SK-N-SH treated with all-trans-retinoic acid at 6 μM for 48 hours (cell line): Measurements from ENCODE around the gene IFRD2.

ENCODE experiments used
- ATAC-seq: fragments of 200-7000 bp; cut with Tn5 transposase; 3 replicates; pipeline ENCODE4 v1.9.1; 2020; ENCODE audit warnings: mild to moderate bottlenecking, moderate library complexity
- ARNTL ChIP-seq: fragments of 450-650 bp; formaldehyde crosslinking; IDR thresholded peaks from 2 replicates; pipeline ENCODE4 v1.5.0; 2020; ENCODE audit warnings: low read depth, mild to moderate bottlenecking, moderate library complexity, borderline replicate concordance
- CSDC2 ChIP-seq: fragments of 250-450 bp; sonication (Bioruptor Pico); IDR thresholded peaks from 2 replicates; pipeline ENCODE4 v1.5.0; 2020; ENCODE audit warnings: mild to moderate bottlenecking, moderate library complexity
- ESRRG ChIP-seq: fragments of 250-450 bp; sonication (Bioruptor Pico); IDR thresholded peaks from 2 replicates; pipeline ENCODE4 v1.6.1; 2021; ENCODE audit warnings: mild to moderate bottlenecking
- GLIS3 ChIP-seq: fragments of 250-450 bp; sonication (Bioruptor Pico); IDR thresholded peaks from 2 replicates; pipeline ENCODE4 v1.5.0; 2020; ENCODE audit warnings: mild to moderate bottlenecking, moderate library complexity
- PPARA ChIP-seq: fragments of 250-450 bp; sonication (Bioruptor Pico); IDR thresholded peaks from 2 replicates; pipeline ENCODE4 v1.5.0; 2020; ENCODE audit warnings: mild to moderate bottlenecking, borderline replicate concordance
- RARB ChIP-seq: fragments of 250-450 bp; sonication (Bioruptor Pico); IDR thresholded peaks from 2 replicates; pipeline ENCODE4 v1.8.0; 2021; ENCODE audit warnings: mild to moderate bottlenecking, moderate library complexity
- TCF4 ChIP-seq: fragments of 250-450 bp; sonication (Bioruptor Pico); IDR thresholded peaks from 2 replicates; pipeline ENCODE4 v1.8.0; 2021; ENCODE audit warnings: mild to moderate bottlenecking, moderate library complexity, borderline replicate concordance
- TOX ChIP-seq: fragments of 250-450 bp; sonication (Bioruptor Pico); IDR thresholded peaks from 2 replicates; pipeline ENCODE4 v1.8.0; 2021; ENCODE audit warnings: mild to moderate bottlenecking, moderate library complexity, borderline replicate concordance
- ZC3H10 ChIP-seq: fragments of 250-450 bp; sonication (Bioruptor Pico); IDR thresholded peaks from 2 replicates; pipeline ENCODE4 v1.5.1; 2021; ENCODE audit warnings: mild to moderate bottlenecking, moderate library complexity
- ZFP30 ChIP-seq: fragments of 450-650 bp; formaldehyde crosslinking; IDR thresholded peaks from 2 replicates; pipeline ENCODE4 v1.5.0; 2022; ENCODE audit warnings: mild to moderate bottlenecking, moderate library complexity
- ZNF8 ChIP-seq: fragments of 450-650 bp; formaldehyde crosslinking; IDR thresholded peaks from 2 replicates; pipeline ENCODE4 v1.5.0; 2020; ENCODE audit warnings: mild to moderate bottlenecking, moderate library complexity
- TF ChIP-seq, protein P1 (sequence below): fragments of 250-450 bp; sonication (Bioruptor Pico); IDR thresholded peaks from 2 replicates; pipeline ENCODE4 v1.8.0; 2021; ENCODE audit warnings: low read depth, mild to moderate bottlenecking, moderate library complexity, borderline replicate concordance
- TF ChIP-seq, protein P2 (sequence below): fragments of 250-450 bp; sonication (Bioruptor Pico); IDR thresholded peaks from 2 replicates; pipeline ENCODE4 v1.5.1; 2021; ENCODE audit warnings: mild to moderate bottlenecking, moderate library complexity
- TF ChIP-seq, protein P3 (sequence below): fragments of 250-450 bp; sonication (Bioruptor Pico); IDR thresholded peaks from 2 replicates; pipeline ENCODE4 v1.5.0; 2020; ENCODE audit warnings: mild to moderate bottlenecking, moderate library complexity
- TF ChIP-seq, protein P4 (sequence below): fragments of 250-450 bp; sonication (Bioruptor Pico); IDR thresholded peaks from 2 replicates; pipeline ENCODE4 v1.8.0; 2020; ENCODE audit warnings: mild to moderate bottlenecking, moderate library complexity, borderline replicate concordance

Gene IFRD2

DNA sequence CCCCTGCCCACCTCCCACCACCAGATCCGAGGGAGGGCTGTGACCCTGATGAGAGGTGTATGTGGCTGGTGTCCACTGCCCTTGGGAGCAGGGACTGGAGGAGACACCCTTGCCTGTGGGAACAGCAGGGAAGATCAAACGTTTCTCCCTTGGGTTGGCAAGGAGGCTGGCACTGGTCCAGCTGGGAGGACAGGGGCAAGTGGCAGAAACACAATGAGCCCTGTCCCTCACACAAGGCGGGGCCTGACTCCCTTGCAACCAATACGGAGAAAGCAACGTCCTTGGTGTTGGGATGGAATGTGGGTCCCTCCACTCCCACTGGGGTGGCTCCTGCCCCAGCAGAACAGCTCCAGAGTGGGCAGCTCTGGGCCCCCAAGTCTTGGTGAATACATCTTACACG is 25.1 kb upstream of the IFRD2 start:
- TF ChIP-seq TOX (CRISPR knock-in tag), result no peak
- TF ChIP-seq, protein P1, sequence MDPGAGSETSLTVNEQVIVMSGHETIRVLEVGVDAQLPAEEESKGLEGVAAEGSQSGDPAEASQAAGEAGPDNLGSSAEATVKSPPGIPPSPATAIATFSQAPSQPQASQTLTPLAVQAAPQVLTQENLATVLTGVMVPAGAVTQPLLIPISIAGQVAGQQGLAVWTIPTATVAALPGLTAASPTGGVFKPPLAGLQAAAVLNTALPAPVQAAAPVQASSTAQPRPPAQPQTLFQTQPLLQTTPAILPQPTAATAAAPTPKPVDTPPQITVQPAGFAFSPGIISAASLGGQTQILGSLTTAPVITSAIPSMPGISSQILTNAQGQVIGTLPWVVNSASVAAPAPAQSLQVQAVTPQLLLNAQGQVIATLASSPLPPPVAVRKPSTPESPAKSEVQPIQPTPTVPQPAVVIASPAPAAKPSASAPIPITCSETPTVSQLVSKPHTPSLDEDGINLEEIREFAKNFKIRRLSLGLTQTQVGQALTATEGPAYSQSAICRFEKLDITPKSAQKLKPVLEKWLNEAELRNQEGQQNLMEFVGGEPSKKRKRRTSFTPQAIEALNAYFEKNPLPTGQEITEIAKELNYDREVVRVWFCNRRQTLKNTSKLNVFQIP (CRISPR knock-in tag), result no peak
- TF ChIP-seq RARB, result no peak
- TF ChIP-seq, protein P2, sequence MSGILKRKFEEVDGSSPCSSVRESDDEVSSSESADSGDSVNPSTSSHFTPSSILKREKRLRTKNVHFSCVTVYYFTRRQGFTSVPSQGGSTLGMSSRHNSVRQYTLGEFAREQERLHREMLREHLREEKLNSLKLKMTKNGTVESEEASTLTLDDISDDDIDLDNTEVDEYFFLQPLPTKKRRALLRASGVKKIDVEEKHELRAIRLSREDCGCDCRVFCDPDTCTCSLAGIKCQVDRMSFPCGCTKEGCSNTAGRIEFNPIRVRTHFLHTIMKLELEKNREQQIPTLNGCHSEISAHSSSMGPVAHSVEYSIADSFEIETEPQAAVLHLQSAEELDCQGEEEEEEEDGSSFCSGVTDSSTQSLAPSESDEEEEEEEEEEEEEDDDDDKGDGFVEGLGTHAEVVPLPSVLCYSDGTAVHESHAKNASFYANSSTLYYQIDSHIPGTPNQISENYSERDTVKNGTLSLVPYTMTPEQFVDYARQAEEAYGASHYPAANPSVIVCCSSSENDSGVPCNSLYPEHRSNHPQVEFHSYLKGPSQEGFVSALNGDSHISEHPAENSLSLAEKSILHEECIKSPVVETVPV (CRISPR knock-in tag), result no peak
- TF ChIP-seq ZNF8 (CRISPR knock-in tag), result no peak
- TF ChIP-seq, protein P3, sequence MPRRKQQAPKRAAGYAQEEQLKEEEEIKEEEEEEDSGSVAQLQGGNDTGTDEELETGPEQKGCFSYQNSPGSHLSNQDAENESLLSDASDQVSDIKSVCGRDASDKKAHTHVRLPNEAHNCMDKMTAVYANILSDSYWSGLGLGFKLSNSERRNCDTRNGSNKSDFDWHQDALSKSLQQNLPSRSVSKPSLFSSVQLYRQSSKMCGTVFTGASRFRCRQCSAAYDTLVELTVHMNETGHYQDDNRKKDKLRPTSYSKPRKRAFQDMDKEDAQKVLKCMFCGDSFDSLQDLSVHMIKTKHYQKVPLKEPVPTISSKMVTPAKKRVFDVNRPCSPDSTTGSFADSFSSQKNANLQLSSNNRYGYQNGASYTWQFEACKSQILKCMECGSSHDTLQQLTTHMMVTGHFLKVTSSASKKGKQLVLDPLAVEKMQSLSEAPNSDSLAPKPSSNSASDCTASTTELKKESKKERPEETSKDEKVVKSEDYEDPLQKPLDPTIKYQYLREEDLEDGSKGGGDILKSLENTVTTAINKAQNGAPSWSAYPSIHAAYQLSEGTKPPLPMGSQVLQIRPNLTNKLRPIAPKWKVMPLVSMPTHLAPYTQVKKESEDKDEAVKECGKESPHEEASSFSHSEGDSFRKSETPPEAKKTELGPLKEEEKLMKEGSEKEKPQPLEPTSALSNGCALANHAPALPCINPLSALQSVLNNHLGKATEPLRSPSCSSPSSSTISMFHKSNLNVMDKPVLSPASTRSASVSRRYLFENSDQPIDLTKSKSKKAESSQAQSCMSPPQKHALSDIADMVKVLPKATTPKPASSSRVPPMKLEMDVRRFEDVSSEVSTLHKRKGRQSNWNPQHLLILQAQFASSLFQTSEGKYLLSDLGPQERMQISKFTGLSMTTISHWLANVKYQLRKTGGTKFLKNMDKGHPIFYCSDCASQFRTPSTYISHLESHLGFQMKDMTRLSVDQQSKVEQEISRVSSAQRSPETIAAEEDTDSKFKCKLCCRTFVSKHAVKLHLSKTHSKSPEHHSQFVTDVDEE (CRISPR knock-in tag), result no peak
- TF ChIP-seq ZC3H10, result no peak
- no peak for TF ChIP-seq ZFP30 (CRISPR knock-in tag)
- no peak for TF ChIP-seq PPARA
- no peak for TF ChIP-seq ESRRG (CRISPR knock-in tag)
- ATAC-seq, result no peak

DNA sequence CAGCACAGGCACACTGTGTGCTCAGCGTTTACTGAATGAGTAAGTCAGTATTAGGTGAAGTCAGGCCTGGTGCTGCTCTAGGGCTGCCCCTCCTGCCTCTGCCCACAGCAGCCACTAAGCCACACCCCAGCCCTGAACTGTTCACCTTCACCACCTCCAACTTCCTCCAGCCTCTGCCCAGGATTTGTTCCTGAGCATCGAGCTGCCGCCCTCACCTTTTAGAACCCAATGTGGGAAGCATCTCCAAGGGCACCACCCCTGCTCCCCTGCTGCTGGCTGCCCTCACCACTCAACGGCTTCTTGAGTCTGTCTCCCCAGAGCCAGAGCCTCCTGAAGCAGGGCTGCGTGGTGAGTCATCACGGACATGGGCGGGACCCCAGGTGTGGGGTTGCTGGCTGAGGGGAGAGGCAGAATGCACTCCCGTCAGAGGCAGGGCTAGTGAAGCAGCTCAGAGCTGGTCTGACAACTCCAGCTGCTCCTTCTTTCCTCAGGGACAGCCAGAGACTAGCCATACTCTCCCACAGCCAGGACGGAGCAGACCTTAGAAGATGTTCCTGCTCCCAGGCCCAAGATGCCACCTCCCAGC is 24.5 kb upstream of the IFRD2 start:
- ATAC-seq, result peak; percentile 5; the same call in 2 of the 3 replicates
- TF ChIP-seq, protein P1 (CRISPR knock-in tag), result no peak
- TF ChIP-seq GLIS3 (CRISPR knock-in tag) (no peak), ZC3H10 (no peak), ARNTL (no peak), ZNF8 (CRISPR knock-in tag) (no peak), CSDC2 (no peak), TCF4 (CRISPR knock-in tag) (no peak), ZFP30 (CRISPR knock-in tag) (no peak), TOX (CRISPR knock-in tag) (no peak)
- TF ChIP-seq, protein P3 (CRISPR knock-in tag), result no peak
- TF ChIP-seq, protein P4, sequence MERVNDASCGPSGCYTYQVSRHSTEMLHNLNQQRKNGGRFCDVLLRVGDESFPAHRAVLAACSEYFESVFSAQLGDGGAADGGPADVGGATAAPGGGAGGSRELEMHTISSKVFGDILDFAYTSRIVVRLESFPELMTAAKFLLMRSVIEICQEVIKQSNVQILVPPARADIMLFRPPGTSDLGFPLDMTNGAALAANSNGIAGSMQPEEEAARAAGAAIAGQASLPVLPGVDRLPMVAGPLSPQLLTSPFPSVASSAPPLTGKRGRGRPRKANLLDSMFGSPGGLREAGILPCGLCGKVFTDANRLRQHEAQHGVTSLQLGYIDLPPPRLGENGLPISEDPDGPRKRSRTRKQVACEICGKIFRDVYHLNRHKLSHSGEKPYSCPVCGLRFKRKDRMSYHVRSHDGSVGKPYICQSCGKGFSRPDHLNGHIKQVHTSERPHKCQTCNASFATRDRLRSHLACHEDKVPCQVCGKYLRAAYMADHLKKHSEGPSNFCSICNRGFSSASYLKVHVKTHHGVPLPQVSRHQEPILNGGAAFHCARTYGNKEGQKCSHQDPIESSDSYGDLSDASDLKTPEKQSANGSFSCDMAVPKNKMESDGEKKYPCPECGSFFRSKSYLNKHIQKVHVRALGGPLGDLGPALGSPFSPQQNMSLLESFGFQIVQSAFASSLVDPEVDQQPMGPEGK (CRISPR knock-in tag), result no peak
- TF ChIP-seq, protein P2 (CRISPR knock-in tag), result no peak
